T47D (cell line): ENCODE data around the gene TBX1.

Experiments
- DNase-seq, 2 experiments: peaks; one replicate each; pipeline versions ENCODE4 v3.0.0 to v3.0.0-alpha.2; 2011 to 2012; ENCODE audit warnings: low read depth in 1 of 2, low spot score in 1 of 2
- JUND ChIP-seq: IDR thresholded peaks from 2 replicates; pipeline ENCODE4 v1.6.1; 2012; ENCODE audit warnings: low read depth
- in situ Hi-C: cut with HindIII; loops from 2 replicates; pipeline ENCODE4 v1.10.0; 2016; ENCODE audit warnings: low sequenced_read_pairs, low pct_unique_long_range_greater_than_20kb

Gene TBX1

DNA sequence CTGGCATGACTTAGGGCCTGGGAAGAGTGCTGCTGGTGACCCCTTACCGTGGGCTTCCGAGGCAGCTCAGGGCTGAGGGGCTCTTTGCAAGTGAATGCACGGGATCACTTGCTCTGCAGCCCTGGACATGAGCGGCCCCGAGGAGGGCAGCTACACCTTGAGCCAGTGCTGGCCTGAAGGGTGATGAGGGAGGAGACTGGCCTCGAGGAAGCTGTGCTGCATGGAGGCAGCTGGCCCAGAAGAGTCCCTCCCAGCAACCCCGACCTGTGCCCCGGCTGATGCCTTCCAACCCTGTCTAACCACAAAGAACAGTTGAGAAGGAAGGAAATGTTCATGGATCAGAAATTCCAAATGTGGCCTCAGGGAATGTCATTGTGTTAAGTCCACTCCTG lies 45.2 kb downstream of the TBX1 start:
- peak in 1 of 2 experiments; percentile 16 for DNase-seq
- in situ Hi-C loops, result no loop called here
- TF ChIP-seq JUND, result no peak

GRCh38 chr22:19806213-19807160 lies 45.9 kb downstream of the TBX1 start:
- DNase-seq, result peak; percentile 69 to 72
- in situ Hi-C loops, result no loop called here
- TF ChIP-seq JUND, result no peak; the same call in 1 of the 2 replicates

GRCh38 chr22:19807161-19807913 lies 46.8 kb downstream of the TBX1 start:
- DNase-seq, result no peak
- in situ Hi-C loops, result no loop called here
- TF ChIP-seq JUND, result no peak

DNA sequence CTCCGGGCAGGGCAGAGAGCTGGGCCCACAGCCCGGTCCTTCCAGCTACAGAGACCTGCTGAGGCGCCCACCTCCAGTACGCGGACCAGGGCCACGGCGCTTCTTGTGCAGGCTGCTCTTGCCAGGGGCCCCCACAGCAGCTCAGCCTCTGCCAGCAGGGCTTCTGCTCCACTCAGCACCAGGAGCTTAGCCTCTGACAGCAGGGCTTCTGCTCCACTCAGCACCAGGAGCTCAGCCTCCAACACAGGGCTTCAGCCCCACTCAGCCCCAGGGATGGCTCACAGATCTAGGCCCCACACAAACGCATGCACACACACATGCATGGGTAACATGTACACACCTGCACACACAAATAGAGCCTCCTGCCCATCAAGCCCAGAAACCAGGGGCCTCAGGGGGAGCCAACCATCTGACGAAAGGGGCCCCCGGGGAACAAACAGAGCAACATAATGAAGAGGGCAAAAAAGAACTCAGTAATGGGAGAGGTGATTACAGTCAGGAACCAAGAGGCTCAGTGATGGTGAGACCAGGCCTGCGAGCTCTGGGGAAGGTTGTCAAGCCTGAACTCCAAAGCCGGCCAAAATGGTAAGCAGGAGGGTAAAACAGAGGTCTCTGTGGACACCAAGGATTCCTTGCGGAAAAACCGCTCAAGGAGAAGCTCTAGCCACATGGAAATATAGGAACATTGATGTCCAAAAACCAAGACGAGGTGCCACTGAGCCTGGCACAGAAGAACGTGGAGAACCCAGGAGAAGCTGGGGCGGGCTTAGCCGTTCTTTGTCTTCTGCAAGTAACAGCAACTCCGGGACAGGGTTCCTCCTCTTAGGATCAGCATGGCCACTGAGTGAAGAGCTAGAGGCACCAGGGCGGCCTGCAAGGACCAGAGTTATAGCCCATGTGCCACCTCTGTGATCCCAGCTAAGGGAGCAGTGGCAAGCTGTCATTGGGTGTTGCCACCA lies 47.6 kb downstream of the TBX1 start:
- no peak for DNase-seq
- no peak for TF ChIP-seq JUND
- in situ Hi-C loops, result no loop called here

GRCh38 chr22:19808873-19809478 lies 48.4 kb downstream of the TBX1 start:
- DNase-seq, result no peak
- in situ Hi-C loops, result no loop called here
- no peak for TF ChIP-seq JUND

DNA sequence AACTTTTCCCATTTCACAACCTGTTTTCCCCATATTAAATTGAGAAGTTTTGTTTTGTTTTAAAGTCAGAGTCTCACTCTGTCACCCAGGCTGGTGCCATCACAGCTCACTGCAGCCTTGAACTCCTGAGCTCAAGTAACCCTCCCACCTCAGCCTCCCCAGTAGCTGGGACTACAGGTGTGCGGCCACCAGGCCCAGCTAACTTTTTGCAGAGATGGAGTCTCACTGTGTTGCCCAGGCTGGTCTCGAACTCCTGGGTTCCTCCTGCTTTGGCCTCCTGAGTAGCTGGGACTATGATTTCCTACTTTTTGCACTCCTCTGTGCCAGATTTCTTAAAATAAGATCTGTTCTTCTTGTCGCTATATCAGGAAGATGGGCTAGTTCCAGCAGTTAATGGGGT lies 49.2 kb downstream of the TBX1 start:
- no peak for TF ChIP-seq JUND
- in situ Hi-C loops, result no loop called here
- DNase-seq, result no peak

DNA sequence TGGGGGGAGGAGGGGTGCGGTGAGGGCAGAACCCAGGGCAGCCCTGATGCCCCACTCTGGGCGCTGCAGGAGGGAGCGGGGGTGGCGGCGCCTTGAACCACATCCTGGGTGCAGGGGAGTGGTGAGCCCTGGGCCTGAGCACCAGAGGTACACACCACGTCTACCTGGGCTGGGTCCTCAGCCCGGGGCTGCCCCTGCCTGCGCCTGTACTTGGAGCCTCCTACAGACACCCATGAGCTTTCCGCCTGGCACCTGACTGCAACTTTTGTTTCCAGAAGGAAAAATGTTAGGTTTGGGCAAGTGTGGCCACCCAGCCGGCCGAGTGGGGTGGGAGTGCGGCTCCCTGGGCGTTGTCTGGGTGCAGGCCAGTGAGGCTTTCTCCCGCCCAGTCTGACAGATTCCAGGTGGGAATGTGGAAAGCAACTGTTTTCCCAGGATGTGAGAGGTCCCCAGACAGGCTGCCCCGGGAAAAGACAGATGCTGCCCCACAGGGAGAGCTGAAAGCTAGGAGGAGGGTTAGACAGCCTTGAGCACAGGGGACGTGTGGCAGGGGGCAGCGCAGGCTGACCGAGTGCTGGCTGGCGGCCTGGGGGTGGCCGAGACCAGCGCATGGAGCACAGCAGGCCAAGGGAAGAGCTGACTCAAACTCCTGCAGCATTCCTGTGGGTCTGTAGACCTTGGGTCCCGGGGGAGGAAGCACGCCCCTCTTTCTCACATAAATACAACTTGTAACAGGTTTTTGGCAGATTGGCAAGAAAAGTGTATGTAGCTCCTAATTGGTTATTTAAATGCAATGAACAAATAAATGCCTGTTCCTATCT lies 50.0 kb downstream of the TBX1 start:
- TF ChIP-seq JUND, result no peak
- no peak for DNase-seq
- in situ Hi-C loops, result no loop called here

- in situ Hi-C loops, result no loop called here
- TF ChIP-seq JUND, result no peak
- no peak for DNase-seq
These were observed 50.6 kb downstream of the TBX1 start for GRCh38 chr22:19811211-19811621.

GRCh38 chr22:19811811-19812771 lies 51.5 kb downstream of the TBX1 start:
- in situ Hi-C loops, result no loop called here
- TF ChIP-seq JUND, result no peak
- no peak for DNase-seq

DNA sequence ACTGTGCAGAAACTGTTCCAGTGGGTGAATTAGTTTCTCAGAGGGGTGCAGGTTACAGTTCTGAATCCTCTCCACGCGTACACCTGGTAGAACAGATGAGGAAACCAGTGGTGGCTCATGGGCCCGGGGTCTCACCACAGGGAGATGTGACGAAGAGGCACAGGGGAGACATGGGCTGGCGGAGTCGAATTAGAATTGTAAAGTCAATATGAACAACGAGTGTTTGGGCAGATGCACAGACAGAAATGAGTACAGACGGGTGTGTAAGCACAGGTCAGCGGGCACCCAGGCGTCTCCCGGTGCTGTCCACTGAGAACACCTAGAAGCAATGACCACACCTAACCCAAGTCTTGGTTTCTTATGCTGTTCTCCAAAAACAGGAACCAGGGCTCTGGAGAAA lies 52.3 kb downstream of the TBX1 start:
- in situ Hi-C loops, result no loop called here
- no peak for DNase-seq
- no peak for TF ChIP-seq JUND
